Activated naive CD8-positive, alpha-beta T cell (primary cell): ENCODE results near the gene FLRT2.

Experiments used
- H3K27ac Mint-ChIP-seq: one replicate; pipeline ENCODE4 v1.8.0; 2021; ENCODE audit warnings: mixed read lengths
- H3K27me3 Mint-ChIP-seq: one replicate; pipeline ENCODE4 v1.8.0; 2021; ENCODE audit warnings: mixed read lengths
- H3K36me3 Mint-ChIP-seq: one replicate; pipeline ENCODE4 v1.8.0; 2021; ENCODE audit warnings: mixed read lengths
- H3K4me1 Mint-ChIP-seq: one replicate; pipeline ENCODE4 v1.8.0; 2021; ENCODE audit warnings: low read depth, mixed read lengths
- H3K4me3 Mint-ChIP-seq: one replicate; pipeline ENCODE4 v1.8.0; 2021; ENCODE audit warnings: mild to moderate bottlenecking, mixed read lengths
- H3K9me3 Mint-ChIP-seq: one replicate; pipeline ENCODE4 v1.8.0; 2021; ENCODE audit warnings: low read depth, mixed read lengths

Gene FLRT2

GRCh38 chr14:85584481-85584880 is 54.5 kb downstream of the FLRT2 start:
- no peak overlapping the region for H3K4me3 Mint-ChIP-seq
- peaks cover 14% of the 10 kb centered on the region for H3K4me1 Mint-ChIP-seq

DNA sequence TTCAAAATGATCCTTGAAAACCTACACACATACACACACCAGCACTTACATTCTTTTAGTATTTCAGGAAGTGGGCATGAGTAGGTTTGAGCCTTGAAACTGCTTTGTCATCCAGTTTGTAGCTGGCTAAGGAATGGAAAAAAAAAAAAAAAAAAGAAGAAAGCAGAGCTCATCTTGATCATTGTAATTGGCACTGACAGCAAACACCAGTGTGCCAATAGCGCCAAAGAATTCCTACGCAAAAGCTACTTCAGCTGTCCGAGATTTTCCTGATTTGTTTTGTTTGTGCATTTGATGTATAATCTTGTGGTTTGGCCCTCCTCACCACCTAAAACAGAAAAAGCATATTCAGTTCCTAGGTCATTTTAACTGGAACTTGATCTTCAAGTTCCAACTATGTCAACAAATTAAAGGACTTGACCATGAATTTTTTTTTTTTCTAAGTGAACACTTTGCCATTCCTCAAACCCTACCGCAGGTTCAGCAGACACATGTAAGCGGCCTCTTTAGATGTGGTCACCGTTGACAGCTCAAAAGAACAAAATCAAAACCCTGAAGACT is 57.3 kb downstream of the FLRT2 start:
- Mint-ChIP-seq H3K4me3 (no peak overlapping the region), H3K36me3 (no peaks in the 10 kb centered on the region), H3K27me3 (peaks cover 6% of the 10 kb centered on the region), H3K9me3 (no peaks in the 10 kb centered on the region), H3K4me1 (peaks cover 14% of the 10 kb centered on the region), H3K27ac (no peak overlapping the region)

More at GRCh38 chr14:85584481-85584880, 54.5 kb downstream of the FLRT2 start:
- Mint-ChIP-seq H3K36me3 (no peaks in the 10 kb centered on the region), H3K27me3 (peaks cover 2% of the 10 kb centered on the region), H3K27ac (no peak overlapping the region), H3K9me3 (no peaks in the 10 kb centered on the region)

DNA sequence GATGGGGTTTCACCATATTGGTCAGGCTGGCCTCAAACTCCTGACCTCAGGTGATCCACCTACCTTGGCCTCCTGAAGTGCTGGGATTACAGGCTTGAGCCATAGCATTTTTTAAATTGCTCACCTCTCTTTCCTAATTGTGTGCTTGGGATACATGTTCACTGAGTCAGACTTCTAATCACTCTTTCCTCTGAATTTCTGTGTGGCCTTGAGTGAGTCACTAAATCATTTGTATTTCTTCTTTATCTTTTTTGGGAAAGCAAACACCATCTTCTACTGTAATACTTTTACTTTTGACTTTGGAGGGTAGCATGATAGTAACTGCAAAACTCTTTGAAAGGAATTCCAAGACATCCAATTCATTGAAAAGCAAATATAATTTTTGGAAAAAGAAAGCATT is 60.8 kb downstream of the FLRT2 start:
- H3K9me3 Mint-ChIP-seq, result no peaks in the 10 kb centered on the region
- peaks cover 14% of the 10 kb centered on the region for H3K4me1 Mint-ChIP-seq
- H3K4me3 Mint-ChIP-seq, result no peak overlapping the region
- H3K27ac Mint-ChIP-seq, result no peak overlapping the region
- no peaks in the 10 kb centered on the region for H3K36me3 Mint-ChIP-seq
- peaks cover 6% of the 10 kb centered on the region for H3K27me3 Mint-ChIP-seq

DNA sequence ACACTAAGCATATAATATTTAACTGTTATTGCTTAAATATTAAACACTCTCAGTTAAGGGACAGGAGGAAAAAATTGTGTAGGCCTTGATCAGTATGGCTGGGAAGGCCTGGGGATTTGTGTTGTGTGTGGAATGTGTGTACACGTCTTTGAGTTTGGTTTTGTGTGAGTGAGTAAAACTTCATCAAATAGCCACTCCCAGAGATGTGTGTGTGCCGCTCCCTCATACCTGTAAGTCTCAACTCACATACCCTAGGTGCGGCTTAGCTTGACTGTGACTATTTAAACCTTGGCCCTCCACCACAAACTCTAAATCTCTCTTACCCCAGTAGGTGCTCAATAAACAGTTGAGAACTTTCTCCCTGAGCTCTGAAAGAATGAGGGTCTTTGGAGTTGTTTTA is 64.3 kb downstream of the FLRT2 start:
- Mint-ChIP-seq H3K4me3 (no peak overlapping the region), H3K9me3 (no peaks in the 10 kb centered on the region), H3K27ac (no peak overlapping the region), H3K36me3 (no peaks in the 10 kb centered on the region), H3K4me1 (no peaks in the 10 kb centered on the region), H3K27me3 (peaks cover 4% of the 10 kb centered on the region)

DNA sequence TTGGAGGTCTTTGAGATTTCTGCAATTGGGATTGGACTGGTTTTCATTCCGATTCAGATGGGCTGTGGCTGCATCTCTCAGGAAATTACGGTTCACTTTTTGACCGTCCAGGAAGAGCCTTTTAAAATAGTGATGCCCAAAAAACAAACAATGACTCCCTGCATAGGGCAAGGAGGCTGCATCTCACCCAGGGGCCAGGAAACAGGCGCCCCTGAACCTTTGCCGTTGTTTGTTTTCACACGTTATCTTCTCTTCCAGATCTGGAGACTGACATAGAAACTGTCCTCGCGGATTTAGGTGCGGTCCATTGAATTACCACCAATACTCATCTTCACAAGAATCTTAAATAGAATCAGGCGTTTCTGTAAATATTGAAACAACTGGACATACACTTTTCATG is 66.0 kb downstream of the FLRT2 start:
- H3K27me3 Mint-ChIP-seq, result no peaks in the 10 kb centered on the region
- no peaks in the 10 kb centered on the region for H3K4me1 Mint-ChIP-seq
- H3K27ac Mint-ChIP-seq, result no peak overlapping the region
- H3K36me3 Mint-ChIP-seq, result no peaks in the 10 kb centered on the region
- H3K4me3 Mint-ChIP-seq, result no peak overlapping the region
- H3K9me3 Mint-ChIP-seq, result peaks cover 7% of the 10 kb centered on the region

- no peaks in the 10 kb centered on the region for H3K27me3 Mint-ChIP-seq
- H3K9me3 Mint-ChIP-seq, result peaks cover 7% of the 10 kb centered on the region
- H3K4me1 Mint-ChIP-seq, result no peaks in the 10 kb centered on the region
- H3K27ac Mint-ChIP-seq, result no peak overlapping the region
- no peaks in the 10 kb centered on the region for H3K36me3 Mint-ChIP-seq
- no peak overlapping the region for H3K4me3 Mint-ChIP-seq
Observed at GRCh38 chr14:85596562-85596961, 66.6 kb downstream of the FLRT2 start.

DNA sequence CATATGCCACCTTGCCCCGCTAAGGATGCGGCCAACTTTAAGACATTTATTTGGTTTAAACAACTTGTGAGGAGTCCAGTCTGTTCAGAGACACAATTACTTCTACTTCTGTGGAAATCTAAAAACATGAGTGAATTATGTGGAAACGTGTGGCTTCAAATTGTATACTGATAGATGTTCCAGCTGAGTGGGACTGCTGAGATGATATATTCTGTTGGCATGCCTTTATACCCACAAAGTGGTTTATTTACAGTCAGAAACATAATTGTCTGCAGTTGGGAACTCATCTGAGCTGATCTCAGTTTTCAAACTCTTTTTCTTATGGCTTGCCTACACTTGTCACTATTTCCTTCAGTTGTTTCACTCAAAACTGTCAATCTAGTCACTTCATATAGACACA is 67.8 kb downstream of the FLRT2 start:
- no peaks in the 10 kb centered on the region for H3K27me3 Mint-ChIP-seq
- H3K4me3 Mint-ChIP-seq, result no peak overlapping the region
- H3K9me3 Mint-ChIP-seq, result peaks cover 7% of the 10 kb centered on the region
- H3K36me3 Mint-ChIP-seq, result no peaks in the 10 kb centered on the region
- H3K4me1 Mint-ChIP-seq, result no peaks in the 10 kb centered on the region
- H3K27ac Mint-ChIP-seq, result no peak overlapping the region

DNA sequence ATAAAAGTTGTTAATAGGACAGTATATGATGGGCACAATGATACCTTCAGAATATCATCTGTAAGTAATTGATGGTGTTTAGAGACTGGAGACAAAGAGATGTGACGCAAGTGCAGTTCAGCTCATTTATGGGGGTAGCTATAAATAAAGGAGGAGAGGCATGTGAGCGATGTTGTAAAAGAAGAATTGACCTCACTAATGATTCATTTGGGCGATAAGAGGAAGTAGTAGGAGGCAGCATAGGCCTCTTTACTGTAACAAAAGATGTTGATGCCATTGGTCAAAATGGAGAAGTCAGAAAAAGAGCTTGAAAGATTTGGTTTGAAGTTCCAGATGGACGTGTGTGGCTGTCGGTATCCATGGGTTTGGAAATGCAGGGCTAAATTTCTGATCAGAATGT is 70.0 kb downstream of the FLRT2 start:
- H3K9me3 Mint-ChIP-seq, result peaks cover 7% of the 10 kb centered on the region
- no peaks in the 10 kb centered on the region for H3K27me3 Mint-ChIP-seq
- H3K4me1 Mint-ChIP-seq, result no peaks in the 10 kb centered on the region
- no peaks in the 10 kb centered on the region for H3K36me3 Mint-ChIP-seq
- no peak overlapping the region for H3K4me3 Mint-ChIP-seq
- H3K27ac Mint-ChIP-seq, result no peak overlapping the region

- Mint-ChIP-seq H3K4me3 (no peak overlapping the region), H3K27ac (no peak overlapping the region), H3K27me3 (no peaks in the 10 kb centered on the region), H3K36me3 (no peaks in the 10 kb centered on the region), H3K4me1 (no peaks in the 10 kb centered on the region), H3K9me3 (peaks cover 7% of the 10 kb centered on the region)
Observed at GRCh38 chr14:85601246-85601645, 71.3 kb downstream of the FLRT2 start.

DNA sequence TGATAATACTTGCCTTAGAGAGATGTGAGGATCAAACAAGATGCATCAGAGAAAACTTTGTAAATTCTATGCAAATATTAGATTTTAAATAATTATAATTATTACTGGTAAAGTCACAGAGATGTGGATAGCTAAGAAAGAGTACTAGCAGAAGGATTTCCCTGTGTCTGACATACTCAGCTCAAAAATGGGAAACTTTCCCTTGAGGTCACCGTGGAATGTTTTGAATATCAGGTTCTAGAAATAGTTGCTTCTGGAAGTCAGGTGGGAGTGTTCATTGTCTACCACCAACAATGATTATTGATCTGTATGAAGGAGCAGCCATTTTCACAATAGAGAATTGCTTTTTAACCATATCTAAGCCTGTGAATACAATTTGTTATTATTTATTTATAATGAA is 71.7 kb downstream of the FLRT2 start:
- Mint-ChIP-seq H3K36me3 (no peaks in the 10 kb centered on the region), H3K4me3 (no peak overlapping the region), H3K27ac (no peak overlapping the region), H3K9me3 (peaks cover 7% of the 10 kb centered on the region), H3K4me1 (no peaks in the 10 kb centered on the region), H3K27me3 (no peaks in the 10 kb centered on the region)

DNA sequence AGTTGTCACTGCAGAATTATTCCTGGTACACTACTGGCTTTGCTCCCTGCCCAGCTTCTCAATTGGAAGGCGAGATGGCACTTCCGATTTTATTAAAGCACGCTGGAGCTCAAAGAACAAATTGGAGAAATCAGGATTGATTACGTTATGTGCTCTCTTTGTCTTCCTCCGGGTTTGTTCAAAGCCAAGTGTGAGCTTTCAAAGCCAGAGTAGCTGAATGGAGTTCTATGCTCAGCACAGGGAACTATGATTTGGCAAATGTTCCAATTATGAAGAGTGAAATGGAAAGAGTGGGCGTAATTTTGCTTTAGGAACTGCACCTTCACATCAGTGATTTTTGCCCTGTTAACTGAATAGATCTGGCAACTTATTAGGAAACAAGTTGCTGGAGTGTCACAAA is 72.4 kb downstream of the FLRT2 start:
- Mint-ChIP-seq H3K36me3 (no peaks in the 10 kb centered on the region), H3K4me1 (no peaks in the 10 kb centered on the region), H3K9me3 (peaks cover 7% of the 10 kb centered on the region), H3K27me3 (no peaks in the 10 kb centered on the region), H3K4me3 (no peak overlapping the region), H3K27ac (no peak overlapping the region)

GRCh38 chr14:85604021-85604420 is 74.1 kb downstream of the FLRT2 start:
- Mint-ChIP-seq H3K36me3 (no peaks in the 10 kb centered on the region), H3K27ac (no peak overlapping the region)

GRCh38 chr14:85604714-85605113 is 74.8 kb downstream of the FLRT2 start:
- H3K27me3 Mint-ChIP-seq, result no peaks in the 10 kb centered on the region
- no peak overlapping the region for H3K27ac Mint-ChIP-seq
- H3K4me3 Mint-ChIP-seq, result no peak overlapping the region
- peaks cover 3% of the 10 kb centered on the region for H3K9me3 Mint-ChIP-seq
- H3K36me3 Mint-ChIP-seq, result no peaks in the 10 kb centered on the region
- H3K4me1 Mint-ChIP-seq, result no peaks in the 10 kb centered on the region

More at GRCh38 chr14:85604021-85604420, 74.1 kb downstream of the FLRT2 start:
- Mint-ChIP-seq H3K4me1 (no peaks in the 10 kb centered on the region), H3K27me3 (no peaks in the 10 kb centered on the region), H3K4me3 (no peak overlapping the region), H3K9me3 (peaks cover 7% of the 10 kb centered on the region)

- no peaks in the 10 kb centered on the region for H3K36me3 Mint-ChIP-seq
- no peak overlapping the region for H3K27ac Mint-ChIP-seq
- H3K27me3 Mint-ChIP-seq, result no peaks in the 10 kb centered on the region
- H3K4me1 Mint-ChIP-seq, result no peaks in the 10 kb centered on the region
- no peaks in the 10 kb centered on the region for H3K9me3 Mint-ChIP-seq
- no peak overlapping the region for H3K4me3 Mint-ChIP-seq
Observed at GRCh38 chr14:85607651-85608081, 77.7 kb downstream of the FLRT2 start.

GRCh38 chr14:85613496-85613895 is 83.6 kb downstream of the FLRT2 start:
- Mint-ChIP-seq H3K9me3 (no peaks in the 10 kb centered on the region), H3K4me3 (no peak overlapping the region), H3K4me1 (no peaks in the 10 kb centered on the region), H3K36me3 (no peaks in the 10 kb centered on the region), H3K27ac (no peak overlapping the region), H3K27me3 (no peaks in the 10 kb centered on the region)

DNA sequence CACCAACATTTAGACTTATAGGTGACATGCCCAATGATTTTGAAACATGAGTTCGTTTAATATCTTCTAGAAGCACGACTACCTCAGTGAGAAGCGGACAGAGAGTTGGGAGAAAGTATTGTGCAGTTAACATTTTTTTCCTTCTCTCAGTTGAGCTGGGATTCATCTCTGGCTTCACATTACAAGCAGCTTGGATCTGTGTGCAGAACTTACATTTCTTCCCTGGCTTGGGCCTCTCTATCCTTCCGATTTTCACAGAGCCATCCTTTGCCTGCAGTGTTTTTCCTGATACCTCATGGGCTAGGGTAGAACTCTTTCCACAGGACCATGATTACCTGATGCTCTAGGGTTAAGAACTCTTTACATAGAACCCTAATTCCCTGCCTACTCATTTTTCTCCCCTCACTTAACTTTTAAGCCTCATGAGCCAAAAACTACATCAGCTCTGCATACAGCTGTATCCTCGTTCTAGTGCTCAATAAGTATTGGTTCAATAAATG is 86.5 kb downstream of the FLRT2 start:
- no peaks in the 10 kb centered on the region for H3K36me3 Mint-ChIP-seq
- H3K4me3 Mint-ChIP-seq, result no peak overlapping the region
- H3K27ac Mint-ChIP-seq, result no peak overlapping the region
- no peaks in the 10 kb centered on the region for H3K27me3 Mint-ChIP-seq
- no peaks in the 10 kb centered on the region for H3K9me3 Mint-ChIP-seq
- no peaks in the 10 kb centered on the region for H3K4me1 Mint-ChIP-seq
